Stimulated activated naive B cell treated with anti-CD40 and anti-IgM and Interleukin-4, amounts not matched to agents 10 μg/mL and 1 μg/mL and 100 μg/mL, for 72 hours (primary cell): ENCODE measurements around the gene COL9A2.

Experiments
- ATAC-seq, 2 donors: fragments of 150-1000 bp; cut with Tn5 transposase; replicated peaks; 2 replicates each; pipeline ENCODE4 v1.10.0; 2021; ENCODE audit warnings: moderate library complexity in 1 of 2
- DNase-seq: peaks from one replicate; pipeline ENCODE4 v3.0.0; 2021
- H3K27ac Mint-ChIP-seq: one replicate; pipeline ENCODE4 v1.8.0; 2022; ENCODE audit warnings: mild to moderate bottlenecking, mixed read lengths
- H3K27me3 Mint-ChIP-seq, 2 donors: one replicate each; pipeline ENCODE4 v1.8.0; 2022; ENCODE audit warnings: mixed read lengths in 2 of 2
- H3K36me3 Mint-ChIP-seq, 2 donors: one replicate each; pipeline ENCODE4 v1.8.0; 2022; ENCODE audit warnings: mixed read lengths in 2 of 2, mild to moderate bottlenecking in 1 of 2
- H3K4me1 Mint-ChIP-seq, 2 donors: one replicate each; pipeline ENCODE4 v1.8.0; 2022; ENCODE audit warnings: mixed read lengths in 2 of 2, mild to moderate bottlenecking in 1 of 2
- H3K4me3 Mint-ChIP-seq, 2 donors: one replicate each; pipeline ENCODE4 v1.8.0; 2022; ENCODE audit warnings: mild to moderate bottlenecking in 2 of 2, mixed read lengths in 2 of 2, moderate library complexity in 1 of 2
- H3K9me3 Mint-ChIP-seq, 2 donors: one replicate each; pipeline ENCODE4 v1.8.0; 2022; ENCODE audit warnings: mixed read lengths in 2 of 2, mild to moderate bottlenecking in 1 of 2

COL9A2 gene

DNA sequence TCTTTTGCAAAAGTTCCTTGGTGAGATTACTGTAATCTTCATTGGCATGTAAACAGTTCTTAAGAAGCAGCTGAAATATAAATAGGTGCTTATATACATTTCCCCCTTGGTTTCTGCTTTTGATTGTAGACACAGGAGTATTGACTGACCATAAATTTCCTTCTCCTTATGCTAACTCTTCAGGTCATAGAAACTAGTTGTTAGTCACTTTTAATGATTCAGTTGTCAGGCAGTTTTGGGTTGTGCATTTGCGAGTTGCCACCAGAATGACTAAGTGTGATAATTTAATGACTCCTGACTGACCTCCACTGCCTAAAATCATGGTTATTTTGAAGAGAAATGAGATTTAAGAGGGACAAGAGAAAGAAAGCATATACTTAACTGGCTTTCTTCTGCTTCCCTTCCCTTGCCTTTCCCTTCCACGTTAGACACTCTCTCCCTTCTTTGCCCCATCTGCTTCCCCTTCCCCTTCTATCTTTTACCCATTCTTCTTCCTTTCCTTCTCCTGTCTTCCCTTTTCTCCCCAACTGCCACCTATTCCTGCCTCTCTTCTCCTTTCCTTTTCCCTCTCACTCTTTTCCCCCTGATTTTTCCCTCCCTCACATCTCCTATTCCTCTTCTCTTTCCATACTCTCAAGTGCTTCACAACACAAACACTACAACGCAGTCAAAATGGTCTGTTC lies 46.8 kb downstream of the COL9A2 start:
- DNase-seq (no peak), ATAC-seq (peak in 1 of 2 donors; percentile 46)
- Mint-ChIP-seq H3K4me3 (no peak overlapping the region), H3K27me3 (no peaks in the 10 kb centered on the region), H3K4me1 (peaks cover 7 to 11% of the 10 kb centered on the region in 2 donors), H3K36me3 (peaks cover 32 to 43% of the 10 kb centered on the region in 2 donors), H3K27ac (peak overlapping the region; percentile 34), H3K9me3 (no peaks in the 10 kb centered on the region)

- Mint-ChIP-seq H3K4me3 (no peak overlapping the region), H3K36me3 (peaks cover 30 to 38% of the 10 kb centered on the region in 2 donors), H3K9me3 (no peaks in the 10 kb centered on the region), H3K27me3 (no peaks in the 10 kb centered on the region), H3K27ac (no peak overlapping the region), H3K4me1 (peaks cover 7 to 13% of the 10 kb centered on the region in 2 donors)
- no peak for ATAC-seq
- DNase-seq = no peak
Measured at GRCh38 chr1:40268211-40268610, 48.9 kb downstream of the COL9A2 start.

DNA sequence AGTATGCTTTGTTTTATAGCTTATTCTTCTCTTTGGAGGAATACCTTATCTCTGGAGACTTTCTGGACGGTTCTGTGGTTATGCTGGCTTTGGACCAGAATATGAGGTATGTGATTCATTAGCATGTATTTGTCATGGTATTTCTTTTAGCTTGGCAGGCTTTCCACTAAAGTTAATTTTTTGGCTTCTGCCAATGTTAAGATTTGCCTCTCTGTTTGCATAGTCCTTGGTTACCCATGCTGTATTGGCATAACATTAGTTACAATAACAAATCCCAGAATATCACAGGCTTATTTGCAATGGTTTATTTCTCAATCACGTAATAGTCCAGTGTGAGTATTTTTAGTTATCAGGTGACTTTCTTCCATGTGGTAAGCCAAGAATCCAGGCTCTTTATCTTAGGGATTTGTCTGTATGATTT lies 49.3 kb downstream of the COL9A2 start:
- peaks cover 11 to 13% of the 10 kb centered on the region in 2 donors for H3K4me1 Mint-ChIP-seq
- no peak overlapping the region for H3K27ac Mint-ChIP-seq
- no peak for ATAC-seq
- no peak overlapping the region for H3K4me3 Mint-ChIP-seq
- no peaks in the 10 kb centered on the region for H3K27me3 Mint-ChIP-seq
- no peaks in the 10 kb centered on the region for H3K9me3 Mint-ChIP-seq
- DNase-seq = no peak
- H3K36me3 Mint-ChIP-seq = peaks cover 29 to 38% of the 10 kb centered on the region in 2 donors

- H3K27me3 Mint-ChIP-seq = no peaks in the 10 kb centered on the region
- no peak overlapping the region for H3K4me3 Mint-ChIP-seq
- H3K9me3 Mint-ChIP-seq = no peaks in the 10 kb centered on the region
- peaks cover 29 to 39% of the 10 kb centered on the region in 2 donors for H3K36me3 Mint-ChIP-seq
- H3K27ac Mint-ChIP-seq = no peak overlapping the region
- DNase-seq = no peak
- ATAC-seq = no peak
- H3K4me1 Mint-ChIP-seq = peaks cover 11% of the 10 kb centered on the region in 2 donors
Measured at GRCh38 chr1:40266786-40267535, 50.1 kb downstream of the COL9A2 start.

DNA sequence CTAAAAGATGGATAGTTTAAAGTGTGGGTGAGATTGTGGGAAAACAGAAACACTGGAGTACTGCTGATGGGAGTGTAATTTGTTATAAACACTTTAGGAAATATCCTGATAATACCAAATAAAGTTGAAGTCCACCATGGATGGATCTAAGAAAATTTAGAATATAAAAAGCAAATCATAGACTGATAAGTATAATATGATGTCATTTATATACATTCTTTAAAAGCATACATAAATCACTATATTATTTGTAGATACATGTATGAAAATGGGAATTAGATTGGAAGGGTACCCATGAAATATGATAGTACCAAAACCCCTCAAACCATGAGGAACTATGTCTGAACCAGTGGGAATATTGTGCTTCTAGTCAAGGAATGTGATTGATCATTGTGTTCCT lies 51.2 kb downstream of the COL9A2 start:
- DNase-seq (no peak), ATAC-seq (no peak)
- Mint-ChIP-seq H3K36me3 (peaks cover 27 to 43% of the 10 kb centered on the region in 2 donors), H3K9me3 (no peaks in the 10 kb centered on the region), H3K4me3 (no peak overlapping the region), H3K27ac (no peak overlapping the region), H3K4me1 (peaks cover 11% of the 10 kb centered on the region in 2 donors), H3K27me3 (no peaks in the 10 kb centered on the region)

DNA sequence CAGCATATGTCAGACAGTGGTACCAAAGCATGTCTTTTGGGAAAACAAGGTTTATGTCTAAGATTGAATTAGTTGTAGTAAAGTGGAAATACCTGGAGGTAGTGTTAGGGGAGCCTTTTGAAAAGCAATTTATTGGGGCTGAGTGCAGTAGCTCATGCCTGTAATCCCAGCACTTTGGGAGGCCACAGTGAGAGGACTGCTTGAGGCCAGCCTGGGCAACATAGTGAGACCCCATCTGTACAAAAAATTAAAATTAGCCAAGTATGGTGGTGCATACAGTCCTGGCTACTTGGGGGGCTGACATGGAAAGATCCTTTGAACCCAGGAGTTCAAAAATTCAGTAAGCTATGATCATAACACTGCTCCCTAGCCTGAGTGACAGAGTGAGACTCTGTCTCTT lies 51.8 kb downstream of the COL9A2 start:
- Mint-ChIP-seq H3K27ac (no peak overlapping the region), H3K36me3 (peaks cover 23 to 38% of the 10 kb centered on the region in 2 donors), H3K4me3 (no peak overlapping the region), H3K9me3 (no peaks in the 10 kb centered on the region), H3K4me1 (peaks cover 7 to 11% of the 10 kb centered on the region in 2 donors), H3K27me3 (no peaks in the 10 kb centered on the region)
- no peak for DNase-seq
- no peak for ATAC-seq

- H3K4me3 Mint-ChIP-seq = no peak overlapping the region
- peaks cover 9 to 11% of the 10 kb centered on the region in 2 donors for H3K4me1 Mint-ChIP-seq
- ATAC-seq (peak; percentile 77 to 80), DNase-seq (no peak)
- H3K36me3 Mint-ChIP-seq = peaks cover 18 to 32% of the 10 kb centered on the region in 2 donors
- no peaks in the 10 kb centered on the region for H3K9me3 Mint-ChIP-seq
- no peak overlapping the region for H3K27ac Mint-ChIP-seq
- H3K27me3 Mint-ChIP-seq = no peaks in the 10 kb centered on the region
Measured at GRCh38 chr1:40264354-40264781, 52.7 kb downstream of the COL9A2 start.

DNA sequence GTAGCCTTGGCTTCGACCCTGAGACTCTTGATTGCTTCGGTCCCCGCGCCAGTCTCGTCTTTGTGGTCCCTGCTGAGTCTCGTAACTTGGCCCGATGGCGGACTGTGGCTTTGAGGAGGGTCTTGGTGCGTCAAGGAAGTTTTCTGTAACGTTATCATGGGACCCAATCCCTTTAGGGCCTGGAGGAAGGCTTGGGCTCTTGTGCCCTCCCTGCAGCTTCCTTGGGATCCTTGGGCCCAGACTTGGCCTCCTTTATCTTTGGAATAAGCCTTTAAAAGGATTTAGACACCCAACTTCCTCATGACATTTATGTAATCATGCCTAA lies 58.7 kb downstream of the COL9A2 start:
- peak overlapping the region; percentile 95 to 97 for H3K4me3 Mint-ChIP-seq
- DNase-seq (no peak), ATAC-seq (no peak)
- no peaks in the 10 kb centered on the region for H3K9me3 Mint-ChIP-seq
- no peaks in the 10 kb centered on the region for H3K27me3 Mint-ChIP-seq
- H3K4me1 Mint-ChIP-seq = peaks cover 14 to 15% of the 10 kb centered on the region in 2 donors
- H3K36me3 Mint-ChIP-seq = peaks cover 8 to 33% of the 10 kb centered on the region in 2 donors
- peak overlapping the region; percentile 100 for H3K27ac Mint-ChIP-seq

- no peaks in the 10 kb centered on the region for H3K27me3 Mint-ChIP-seq
- peak within 1 kb of the TSS; percentile 100 for H3K27ac Mint-ChIP-seq
- DNase-seq (peak; percentile 94), ATAC-seq (peak; percentile 98)
- peaks cover 10 to 11% of the 10 kb centered on the region in 2 donors for H3K4me1 Mint-ChIP-seq
- no peaks in the 10 kb centered on the region for H3K9me3 Mint-ChIP-seq
- peak within 1 kb of the TSS; percentile 95 to 97 for H3K4me3 Mint-ChIP-seq
- H3K36me3 Mint-ChIP-seq = peaks cover 4 to 27% of the 10 kb centered on the region in 2 donors
Measured at GRCh38 chr1:40257688-40258444, 59.2 kb downstream of the COL9A2 start, which contains the start of gene ZMPSTE24. TSS of gene ZMPSTE24 (plus strand) at chr1:40258236. CDS start at chr1:40258272, 36 bp downstream.

DNA sequence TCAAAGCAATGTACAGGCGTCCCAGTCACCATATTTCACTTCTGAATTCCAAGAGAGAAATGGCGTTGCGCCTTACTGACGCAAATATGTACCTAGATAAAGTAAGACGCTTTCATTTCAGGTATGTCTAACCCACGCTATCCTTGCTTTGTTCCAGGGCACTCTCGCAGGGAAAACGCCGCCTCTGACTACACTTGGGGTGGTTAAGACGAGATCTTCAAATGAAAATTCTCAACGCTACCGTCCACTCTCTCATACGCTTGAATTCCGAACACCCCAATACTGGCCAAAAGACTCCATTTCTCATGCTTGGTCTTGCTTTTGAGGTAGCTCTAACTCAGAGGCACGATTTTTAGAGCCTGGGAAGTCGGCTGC lies 59.8 kb downstream of the COL9A2 start:
- DNase-seq (no peak), ATAC-seq (no peak)
- H3K36me3 Mint-ChIP-seq = peaks cover 0 to 23% of the 10 kb centered on the region in 2 donors
- H3K4me3 Mint-ChIP-seq = peak overlapping the region; percentile 95 to 97
- H3K27ac Mint-ChIP-seq = peak overlapping the region; percentile 100
- H3K4me1 Mint-ChIP-seq = peaks cover 4 to 7% of the 10 kb centered on the region in 2 donors
- H3K27me3 Mint-ChIP-seq = no peaks in the 10 kb centered on the region
- no peaks in the 10 kb centered on the region for H3K9me3 Mint-ChIP-seq

- H3K27me3 Mint-ChIP-seq = no peaks in the 10 kb centered on the region
- H3K4me3 Mint-ChIP-seq = peak overlapping the region; percentile 46 to 97
- DNase-seq (no peak), ATAC-seq (no peak)
- peaks cover 0 to 15% of the 10 kb centered on the region in 2 donors for H3K36me3 Mint-ChIP-seq
- peak overlapping the region; percentile 9 for H3K27ac Mint-ChIP-seq
- peaks cover 4 to 7% of the 10 kb centered on the region in 2 donors for H3K4me1 Mint-ChIP-seq
- no peaks in the 10 kb centered on the region for H3K9me3 Mint-ChIP-seq
Measured at GRCh38 chr1:40256401-40257084, 60.5 kb downstream of the COL9A2 start.

GRCh38 chr1:40255231-40255630 lies 61.9 kb downstream of the COL9A2 start:
- no peaks in the 10 kb centered on the region for H3K9me3 Mint-ChIP-seq
- H3K4me1 Mint-ChIP-seq = peaks cover 4 to 7% of the 10 kb centered on the region in 2 donors
- no peak overlapping the region for H3K4me3 Mint-ChIP-seq
- no peak for DNase-seq
- peaks cover 0 to 10% of the 10 kb centered on the region in 2 donors for H3K36me3 Mint-ChIP-seq
- no peak for ATAC-seq
- H3K27me3 Mint-ChIP-seq = no peaks in the 10 kb centered on the region
- H3K27ac Mint-ChIP-seq = no peak overlapping the region

DNA sequence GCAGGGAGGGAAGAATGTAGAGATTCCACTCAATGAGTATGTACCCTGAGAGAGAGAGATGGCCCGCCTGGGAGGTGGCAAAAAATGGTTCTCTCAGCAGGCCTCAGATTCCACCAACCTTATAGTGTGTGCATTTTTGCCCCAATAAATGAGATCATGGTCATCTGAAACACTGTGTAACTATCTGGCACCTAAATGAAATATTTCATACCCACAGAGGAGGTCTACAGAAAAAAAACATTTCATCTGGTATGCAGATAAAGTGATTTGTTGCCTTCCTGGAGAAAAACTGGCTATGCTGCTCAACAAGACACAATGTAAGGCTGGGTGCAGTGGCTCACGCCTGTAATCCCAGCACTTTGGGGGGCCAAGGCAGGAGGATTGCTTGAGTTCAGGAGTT lies 64.5 kb downstream of the COL9A2 start:
- H3K4me3 Mint-ChIP-seq = no peak overlapping the region
- no peak overlapping the region for H3K27ac Mint-ChIP-seq
- H3K36me3 Mint-ChIP-seq = peaks cover 0 to 7% of the 10 kb centered on the region in 2 donors
- H3K9me3 Mint-ChIP-seq = no peaks in the 10 kb centered on the region
- H3K4me1 Mint-ChIP-seq = peaks cover 2 to 4% of the 10 kb centered on the region in 2 donors
- H3K27me3 Mint-ChIP-seq = no peaks in the 10 kb centered on the region
- ATAC-seq (no peak), DNase-seq (no peak)

DNA sequence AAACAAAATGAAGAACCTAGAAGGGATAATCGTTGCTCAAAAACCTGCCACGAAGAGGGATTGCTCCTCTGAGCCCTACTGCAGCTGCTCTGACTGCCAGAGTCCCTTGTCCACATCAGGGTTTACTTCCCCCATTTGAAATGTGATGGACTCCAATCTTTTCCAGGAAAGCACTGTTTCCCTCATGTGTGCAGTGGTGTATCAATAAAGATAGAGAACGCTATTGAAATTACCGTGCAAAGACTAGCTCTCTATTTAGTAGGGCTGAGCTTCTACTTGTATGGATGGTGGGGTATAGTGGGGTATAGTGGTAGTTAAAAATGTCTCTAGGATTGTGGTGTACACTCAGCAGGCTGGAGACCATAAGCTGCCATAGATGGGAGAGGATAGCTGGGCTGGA lies 65.6 kb downstream of the COL9A2 start:
- Mint-ChIP-seq H3K27ac (no peak overlapping the region), H3K36me3 (peaks cover 0 to 7% of the 10 kb centered on the region in 2 donors), H3K4me1 (peaks cover 2 to 4% of the 10 kb centered on the region in 2 donors), H3K27me3 (no peaks in the 10 kb centered on the region), H3K9me3 (no peaks in the 10 kb centered on the region), H3K4me3 (no peak overlapping the region)
- no peak for DNase-seq
- no peak for ATAC-seq
